Measurements from ENCODE around the gene SANBR.

SANBR gene

DNA sequence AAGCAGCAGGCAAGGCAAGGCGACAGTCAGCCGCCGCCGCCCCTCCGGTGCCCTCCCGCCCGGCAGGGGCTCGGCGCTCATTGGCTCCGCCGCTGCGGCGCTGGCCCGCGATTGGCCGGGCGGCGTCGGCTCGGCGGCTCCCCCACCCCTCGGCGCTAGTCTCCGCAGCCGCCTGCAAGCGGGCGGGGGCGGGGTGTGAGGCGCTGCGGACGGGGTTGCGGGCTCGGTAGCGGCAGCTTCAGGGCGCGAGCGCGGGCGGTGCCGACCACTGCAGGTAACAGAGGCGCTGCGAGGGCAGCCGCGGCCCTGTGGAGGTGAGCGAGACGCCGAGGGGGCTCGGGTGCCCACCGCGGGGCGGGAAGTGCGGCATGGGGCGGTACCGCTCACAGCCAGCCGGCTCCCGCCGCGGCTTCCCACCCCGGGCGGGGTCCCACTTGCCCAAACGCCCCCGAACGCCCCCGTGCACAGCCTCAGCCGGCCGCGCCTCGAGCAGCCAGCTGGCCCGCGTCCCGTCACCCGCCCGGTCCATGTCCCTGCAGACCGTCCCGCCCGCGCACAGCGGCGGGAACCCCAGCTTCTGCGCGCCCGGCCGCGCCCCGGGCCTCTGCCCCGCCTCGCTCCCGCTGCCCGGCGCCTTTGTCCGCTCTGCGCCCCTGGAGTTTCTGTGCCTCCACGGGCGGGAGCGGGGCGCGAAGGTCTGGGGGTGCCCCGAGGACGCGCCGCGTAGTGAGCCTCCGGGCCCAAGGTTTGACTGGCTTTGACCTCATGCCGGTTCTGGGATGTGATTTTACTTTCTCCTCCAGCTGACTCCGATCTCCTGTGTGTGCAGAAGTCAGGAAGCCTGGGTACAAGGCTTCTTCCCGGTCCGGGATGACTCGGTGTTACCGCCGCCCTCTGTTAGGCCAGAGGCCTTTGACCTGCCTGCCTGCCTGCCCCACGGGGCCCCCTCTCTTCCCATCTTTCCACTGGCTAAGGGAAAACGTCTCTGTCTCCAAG is at the start of gene SANBR:
SANBR (plus strand) TSS at position 158 of the 996 bp plus-strand sequence. CDS start 4,480 bp downstream, outside the sequence.
- Histone ChIP-seq H3K27ac (ENCODE audit: low read depth, low read length) (peak within 1 kb of the TSS; percentile 83), H3K27me3 (ENCODE audit: control insufficient read depth, insufficient read depth, low read length) (no peaks in the 10 kb centered on the region), H3K4me1 (ENCODE audit: control insufficient read depth, insufficient read depth, low read length) (peaks cover 5% of the 10 kb centered on the region; the same call in 1 of the 2 replicates), H3K36me3 (ENCODE audit: control insufficient read depth, insufficient read depth, low read length) (peaks cover 13% of the 10 kb centered on the region), H3K9ac (ENCODE audit: low read depth, low read length) (peak within 1 kb of the TSS; percentile 58), H3K9me3 (ENCODE audit: control insufficient read depth, insufficient read depth, low read length) (no peaks in the 10 kb centered on the region), H3K4me3 (ENCODE audit: low read depth, low read length) (peak within 1 kb of the TSS; percentile 81)

DNA sequence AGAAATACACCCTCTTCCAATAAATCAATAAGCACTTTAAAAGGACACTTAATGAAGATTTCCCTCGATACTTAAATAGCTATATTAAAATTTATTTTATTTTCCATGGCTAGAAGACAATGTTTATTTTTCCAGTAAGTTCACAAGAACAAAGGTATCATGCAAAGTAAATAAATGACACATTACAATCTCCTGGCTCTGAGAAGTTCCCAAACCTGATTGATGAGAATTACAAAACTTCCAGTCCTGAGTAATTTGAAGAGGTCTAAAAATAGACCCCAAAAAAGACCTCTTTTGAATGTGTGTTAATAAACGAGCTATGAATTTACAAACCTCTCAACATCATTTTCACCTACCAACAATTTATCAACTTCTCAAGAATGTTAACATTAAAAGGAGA is 49.7 kb upstream of the SANBR start:
- no peak overlapping the region for H3K27ac ChIP-seq (ENCODE audit: low read depth, low read length)
- H3K27me3 ChIP-seq (ENCODE audit: control insufficient read depth, insufficient read depth, low read length), result no peaks in the 10 kb centered on the region
- H3K4me1 ChIP-seq (ENCODE audit: control insufficient read depth, insufficient read depth, low read length), result peaks cover 13% of the 10 kb centered on the region
- no peaks in the 10 kb centered on the region for H3K9me3 ChIP-seq (ENCODE audit: control insufficient read depth, insufficient read depth, low read length)
- H3K9ac ChIP-seq (ENCODE audit: low read depth, low read length), result no peak overlapping the region
- H3K4me3 ChIP-seq (ENCODE audit: low read depth, low read length), result peak overlapping the region; percentile 94
- no peaks in the 10 kb centered on the region for H3K36me3 ChIP-seq (ENCODE audit: control insufficient read depth, insufficient read depth, low read length)

DNA sequence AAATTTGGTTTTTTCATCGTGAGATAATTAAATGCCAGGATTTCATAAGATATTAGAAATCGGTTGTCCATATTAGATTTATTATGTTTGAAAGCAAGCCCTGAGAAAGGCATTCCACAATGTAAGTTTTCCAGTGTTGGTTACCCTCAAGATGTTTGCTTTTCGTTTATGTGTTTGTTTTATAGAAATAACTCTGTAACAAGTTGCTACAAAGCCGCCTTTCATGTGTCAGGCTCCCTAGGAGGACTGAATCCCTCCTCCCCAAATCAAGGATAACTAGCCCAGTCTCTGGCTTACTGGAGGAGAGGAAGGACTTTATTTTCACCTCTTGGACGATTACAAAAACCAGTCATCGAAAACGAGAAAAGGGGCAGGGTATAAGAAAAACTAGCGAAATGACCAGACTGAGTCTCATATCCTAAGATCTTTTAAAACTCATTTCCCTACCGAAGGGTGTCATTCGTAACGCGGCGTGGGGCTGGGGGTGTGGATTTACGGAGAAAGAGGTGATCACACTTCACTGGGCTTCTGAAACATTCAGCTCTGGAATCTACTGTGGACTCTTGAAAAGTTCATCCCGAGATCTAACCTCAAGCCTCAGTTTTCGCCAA is 49.2 kb upstream of the SANBR start:
- Histone ChIP-seq H3K27ac (ENCODE audit: low read depth, low read length) (peak overlapping the region; percentile 97), H3K4me3 (ENCODE audit: low read depth, low read length) (peak overlapping the region; percentile 94)

DNA sequence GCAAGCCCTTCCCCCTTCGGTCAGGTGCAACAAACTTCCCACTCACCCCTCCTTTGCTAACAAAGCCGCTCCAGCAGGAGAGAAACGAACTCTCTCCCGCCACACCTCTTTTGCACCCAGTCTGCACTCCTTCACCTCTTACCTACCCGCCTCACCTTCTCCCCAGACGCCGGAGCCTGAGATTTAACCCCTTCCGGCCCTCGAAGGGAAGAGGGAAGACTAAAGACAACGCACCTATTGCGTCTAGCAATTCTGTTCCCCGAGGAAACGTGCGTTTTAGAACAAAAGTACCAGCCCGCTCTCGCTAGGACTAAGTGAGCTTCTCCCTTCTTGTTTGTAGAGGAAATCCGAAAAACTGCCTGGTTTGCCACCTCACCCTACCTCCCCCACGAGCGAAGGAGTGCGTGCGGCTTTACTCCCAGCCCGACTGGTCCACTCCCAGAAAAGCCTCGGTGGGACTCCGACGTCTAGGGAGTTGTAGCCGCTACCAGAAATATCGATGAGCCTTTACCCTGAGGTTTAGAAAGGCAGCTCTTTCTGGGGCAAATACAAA is 48.6 kb upstream of the SANBR start:
- no peaks in the 10 kb centered on the region for H3K27me3 ChIP-seq (ENCODE audit: control insufficient read depth, insufficient read depth, low read length)
- H3K27ac ChIP-seq (ENCODE audit: low read depth, low read length), result peak overlapping the region; percentile 97
- peaks cover 13% of the 10 kb centered on the region for H3K4me1 ChIP-seq (ENCODE audit: control insufficient read depth, insufficient read depth, low read length)
- peak overlapping the region; percentile 94 for H3K4me3 ChIP-seq (ENCODE audit: low read depth, low read length)
- H3K36me3 ChIP-seq (ENCODE audit: control insufficient read depth, insufficient read depth, low read length), result no peaks in the 10 kb centered on the region
- H3K9ac ChIP-seq (ENCODE audit: low read depth, low read length), result peak overlapping the region; percentile 95
- no peaks in the 10 kb centered on the region for H3K9me3 ChIP-seq (ENCODE audit: control insufficient read depth, insufficient read depth, low read length)

More for the DNA sequence above, 49.2 kb upstream of the SANBR start:
- peak overlapping the region; percentile 95 for H3K9ac ChIP-seq (ENCODE audit: low read depth, low read length)
- H3K4me1 ChIP-seq (ENCODE audit: control insufficient read depth, insufficient read depth, low read length), result peaks cover 13% of the 10 kb centered on the region
- H3K27me3 ChIP-seq (ENCODE audit: control insufficient read depth, insufficient read depth, low read length), result no peaks in the 10 kb centered on the region
- no peaks in the 10 kb centered on the region for H3K36me3 ChIP-seq (ENCODE audit: control insufficient read depth, insufficient read depth, low read length)
- no peaks in the 10 kb centered on the region for H3K9me3 ChIP-seq (ENCODE audit: control insufficient read depth, insufficient read depth, low read length)

DNA sequence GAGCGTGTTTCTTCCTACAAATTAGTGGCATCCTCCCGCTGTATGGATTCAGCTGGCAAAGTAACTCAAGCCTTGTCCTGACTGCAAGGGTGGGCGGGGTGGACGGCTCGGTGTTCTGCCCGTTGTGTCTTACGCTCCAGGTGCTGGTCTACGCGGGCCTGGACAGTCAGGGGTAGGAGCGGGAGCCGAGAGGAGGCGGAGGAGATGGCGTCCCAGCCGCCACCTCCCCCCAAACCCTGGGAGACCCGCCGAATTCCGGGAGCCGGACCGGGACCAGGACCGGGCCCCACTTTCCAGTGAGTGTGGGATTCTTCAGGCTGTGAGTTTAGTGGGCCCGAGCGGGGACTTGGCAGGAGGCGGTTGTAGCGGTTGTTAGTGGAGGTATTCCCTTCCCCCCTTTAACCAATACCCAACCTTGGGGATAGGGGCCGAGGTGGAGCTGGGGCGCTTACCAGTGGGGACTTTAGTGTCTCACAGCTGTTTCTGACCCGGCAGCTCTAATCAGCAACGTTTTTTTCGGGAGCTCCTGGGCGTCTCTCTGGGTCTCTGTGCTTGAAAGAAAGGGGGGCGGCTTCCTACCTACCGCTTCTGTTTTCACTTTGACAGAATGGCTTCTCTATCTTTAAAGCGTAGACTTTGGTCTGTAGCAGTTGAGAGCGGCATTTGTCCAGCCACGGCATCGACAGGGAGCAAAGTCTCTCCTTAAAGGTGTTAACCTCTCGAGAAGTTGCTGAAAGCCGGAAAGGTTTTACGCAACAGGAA is 47.9 kb upstream of the SANBR start, which contains the start of the genes PEX13 and PUS10:
PEX13 (plus strand) TSS at position 165 of the 762 bp plus-strand sequence; CDS start at position 205, 40 bp downstream.
PUS10 (minus strand) TSS at position 700 of the 762 bp plus-strand sequence. CDS start 6,365 bp downstream, outside the sequence.
- peaks cover 13% of the 10 kb centered on the region for H3K4me1 ChIP-seq (ENCODE audit: control insufficient read depth, insufficient read depth, low read length)
- H3K27ac ChIP-seq (ENCODE audit: low read depth, low read length), result peak within 1 kb of the TSS; percentile 97
- H3K27me3 ChIP-seq (ENCODE audit: control insufficient read depth, insufficient read depth, low read length), result no peaks in the 10 kb centered on the region
- H3K9me3 ChIP-seq (ENCODE audit: control insufficient read depth, insufficient read depth, low read length), result no peaks in the 10 kb centered on the region
- no peaks in the 10 kb centered on the region for H3K36me3 ChIP-seq (ENCODE audit: control insufficient read depth, insufficient read depth, low read length)
- H3K4me3 ChIP-seq (ENCODE audit: low read depth, low read length), result peak within 1 kb of the TSS; percentile 94
- peak within 1 kb of the TSS; percentile 95 for H3K9ac ChIP-seq (ENCODE audit: low read depth, low read length)

DNA sequence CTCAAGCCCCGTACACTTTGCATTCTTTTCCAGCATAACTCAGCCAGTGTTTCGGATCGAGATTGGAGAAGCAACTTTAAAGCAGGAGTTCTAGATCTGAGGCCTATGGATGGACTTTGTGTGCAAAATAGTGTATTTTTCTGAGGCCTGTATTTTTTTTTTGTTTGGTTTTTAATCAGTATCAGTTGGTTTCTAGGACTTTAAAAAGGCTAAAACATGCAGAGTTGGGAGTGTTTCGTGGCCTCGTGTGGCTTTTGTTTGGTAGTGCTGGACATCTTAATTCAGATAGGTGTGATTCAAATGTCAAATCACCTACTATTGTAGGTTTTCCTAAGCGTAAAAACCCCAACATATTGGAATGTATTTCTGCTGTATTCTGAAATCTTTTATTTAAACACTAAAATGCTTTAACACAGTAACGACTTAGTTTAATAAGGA is 47.3 kb upstream of the SANBR start:
- Histone ChIP-seq H3K27ac (ENCODE audit: low read depth, low read length) (peak overlapping the region; percentile 97), H3K4me3 (ENCODE audit: low read depth, low read length) (peak overlapping the region; percentile 94), H3K36me3 (ENCODE audit: control insufficient read depth, insufficient read depth, low read length) (no peaks in the 10 kb centered on the region; the same call in 1 of the 2 replicates), H3K27me3 (ENCODE audit: control insufficient read depth, insufficient read depth, low read length) (no peaks in the 10 kb centered on the region), H3K9me3 (ENCODE audit: control insufficient read depth, insufficient read depth, low read length) (no peaks in the 10 kb centered on the region), H3K4me1 (ENCODE audit: control insufficient read depth, insufficient read depth, low read length) (peaks cover 13% of the 10 kb centered on the region), H3K9ac (ENCODE audit: low read depth, low read length) (peak overlapping the region; percentile 95)

DNA sequence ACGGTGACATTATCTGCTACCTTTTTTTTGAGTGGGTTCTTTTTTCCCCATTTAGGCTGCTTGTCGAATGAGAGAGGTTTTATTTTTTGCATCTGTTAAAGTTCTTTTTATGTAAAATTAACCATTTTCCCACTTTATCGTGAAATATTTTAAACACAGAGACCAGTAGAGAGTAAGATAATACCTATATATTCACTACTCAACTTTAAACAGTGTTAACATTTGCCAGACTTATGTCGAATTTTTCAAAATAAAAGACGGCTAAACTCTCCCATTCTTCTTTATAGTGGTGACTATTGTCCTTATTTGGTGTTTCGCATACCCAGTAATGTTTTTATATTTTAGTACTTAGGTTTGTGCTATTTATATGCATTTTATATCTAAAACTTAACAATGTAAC is 46.9 kb upstream of the SANBR start:
- H3K27me3 ChIP-seq (ENCODE audit: control insufficient read depth, insufficient read depth, low read length), result no peaks in the 10 kb centered on the region
- H3K36me3 ChIP-seq (ENCODE audit: control insufficient read depth, insufficient read depth, low read length), result no peaks in the 10 kb centered on the region; the same call in 1 of the 2 replicates
- peak overlapping the region; percentile 95; the same call in 1 of the 2 replicates for H3K9ac ChIP-seq (ENCODE audit: low read depth, low read length)
- peaks cover 13% of the 10 kb centered on the region for H3K4me1 ChIP-seq (ENCODE audit: control insufficient read depth, insufficient read depth, low read length)
- H3K9me3 ChIP-seq (ENCODE audit: control insufficient read depth, insufficient read depth, low read length), result no peaks in the 10 kb centered on the region
- peak overlapping the region; percentile 94 for H3K4me3 ChIP-seq (ENCODE audit: low read depth, low read length)
- H3K27ac ChIP-seq (ENCODE audit: low read depth, low read length), result peak overlapping the region; percentile 97

DNA sequence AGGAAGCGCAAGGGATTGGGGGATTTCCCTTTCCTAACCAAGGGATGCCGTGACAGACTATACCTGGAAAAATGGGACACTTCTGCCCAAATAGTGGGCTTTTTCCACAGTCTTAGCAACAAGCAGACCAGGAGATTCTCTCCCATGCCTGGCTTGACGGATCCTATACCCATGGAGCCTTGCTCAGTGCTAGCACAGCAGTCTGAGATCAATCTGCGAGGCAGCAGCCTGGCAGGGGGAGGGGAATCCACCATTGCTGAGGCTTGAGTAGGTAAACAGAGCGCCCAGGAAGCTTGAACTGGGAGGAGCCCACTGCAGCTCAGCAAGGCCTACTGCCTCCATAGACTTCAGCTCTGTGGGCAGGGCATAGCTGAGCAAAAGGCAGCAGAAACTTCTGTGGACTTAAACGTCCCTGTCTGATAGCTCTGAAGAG is 44.4 kb upstream of the SANBR start:
- no peaks in the 10 kb centered on the region for H3K9me3 ChIP-seq (ENCODE audit: control insufficient read depth, insufficient read depth, low read length)
- no peaks in the 10 kb centered on the region; the same call in 1 of the 2 replicates for H3K36me3 ChIP-seq (ENCODE audit: control insufficient read depth, insufficient read depth, low read length)
- H3K4me1 ChIP-seq (ENCODE audit: control insufficient read depth, insufficient read depth, low read length), result peaks cover 8% of the 10 kb centered on the region
- H3K9ac ChIP-seq (ENCODE audit: low read depth, low read length), result no peak overlapping the region
- H3K27me3 ChIP-seq (ENCODE audit: control insufficient read depth, insufficient read depth, low read length), result no peaks in the 10 kb centered on the region
- H3K4me3 ChIP-seq (ENCODE audit: low read depth, low read length), result no peak overlapping the region
- no peak overlapping the region for H3K27ac ChIP-seq (ENCODE audit: low read depth, low read length)

DNA sequence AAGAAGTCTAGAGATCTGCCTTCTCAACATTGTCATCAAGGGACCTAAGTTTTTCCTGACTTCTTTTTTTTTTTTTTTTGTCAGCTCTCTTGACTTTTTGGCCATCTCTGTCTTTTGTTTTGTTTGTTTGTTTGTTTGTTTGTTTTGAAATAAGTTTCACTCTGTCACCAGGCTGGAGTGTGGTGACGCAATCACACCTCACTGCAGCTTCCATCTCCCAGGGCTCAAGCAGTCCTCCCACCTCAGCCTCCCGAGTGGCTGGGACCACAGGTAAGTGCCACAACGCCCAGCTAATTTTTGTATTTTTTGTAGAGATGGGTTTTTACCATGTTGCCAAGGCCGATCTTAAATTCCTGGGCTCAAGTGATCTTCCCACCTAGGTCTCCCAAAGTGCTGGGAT is 42.0 kb upstream of the SANBR start:
- Histone ChIP-seq H3K4me3 (ENCODE audit: low read depth, low read length) (no peak overlapping the region), H3K4me1 (ENCODE audit: control insufficient read depth, insufficient read depth, low read length) (peaks cover 7% of the 10 kb centered on the region), H3K9me3 (ENCODE audit: control insufficient read depth, insufficient read depth, low read length) (no peaks in the 10 kb centered on the region), H3K27me3 (ENCODE audit: control insufficient read depth, insufficient read depth, low read length) (no peaks in the 10 kb centered on the region), H3K9ac (ENCODE audit: low read depth, low read length) (no peak overlapping the region), H3K36me3 (ENCODE audit: control insufficient read depth, insufficient read depth, low read length) (no peaks in the 10 kb centered on the region; the same call in 1 of the 2 replicates), H3K27ac (ENCODE audit: low read depth, low read length) (no peak overlapping the region)

DNA sequence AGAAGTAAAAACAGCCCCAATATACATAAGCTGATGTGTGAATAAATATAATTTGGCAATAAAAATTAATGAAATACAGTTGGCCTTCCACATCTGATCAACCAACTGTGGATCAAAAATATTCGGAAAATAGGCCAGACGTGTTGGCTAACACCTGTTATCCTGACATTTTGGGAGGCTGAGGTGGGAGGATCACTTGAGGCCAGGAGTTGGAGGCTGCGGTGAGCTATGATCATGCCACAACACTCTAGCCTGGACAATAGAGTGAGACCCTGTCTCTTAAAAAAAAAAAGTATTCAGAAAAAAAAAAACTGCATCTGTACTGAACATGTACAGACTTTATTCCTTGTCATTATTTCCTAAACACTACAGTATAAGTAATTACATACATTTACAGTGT is 36.1 kb upstream of the SANBR start:
- no peaks in the 10 kb centered on the region for H3K4me1 ChIP-seq (ENCODE audit: control insufficient read depth, insufficient read depth, low read length)
- H3K36me3 ChIP-seq (ENCODE audit: control insufficient read depth, insufficient read depth, low read length), result peaks cover 26% of the 10 kb centered on the region
- H3K9ac ChIP-seq (ENCODE audit: low read depth, low read length), result no peak overlapping the region
- H3K27ac ChIP-seq (ENCODE audit: low read depth, low read length), result no peak overlapping the region
- no peak overlapping the region for H3K4me3 ChIP-seq (ENCODE audit: low read depth, low read length)
- H3K27me3 ChIP-seq (ENCODE audit: control insufficient read depth, insufficient read depth, low read length), result no peaks in the 10 kb centered on the region
- no peaks in the 10 kb centered on the region for H3K9me3 ChIP-seq (ENCODE audit: control insufficient read depth, insufficient read depth, low read length)

All from HUES48 (cell line).